ENCODE data around the gene STAM. TPM values are rescaled to one million over a fixed set of nuclear protein-coding genes. Genes with fewer than 3 reads are reported as not detected.

STAM gene
- total RNA-seq, 1 experiment from 2014 or later, result 29.3 TPM

DNA sequence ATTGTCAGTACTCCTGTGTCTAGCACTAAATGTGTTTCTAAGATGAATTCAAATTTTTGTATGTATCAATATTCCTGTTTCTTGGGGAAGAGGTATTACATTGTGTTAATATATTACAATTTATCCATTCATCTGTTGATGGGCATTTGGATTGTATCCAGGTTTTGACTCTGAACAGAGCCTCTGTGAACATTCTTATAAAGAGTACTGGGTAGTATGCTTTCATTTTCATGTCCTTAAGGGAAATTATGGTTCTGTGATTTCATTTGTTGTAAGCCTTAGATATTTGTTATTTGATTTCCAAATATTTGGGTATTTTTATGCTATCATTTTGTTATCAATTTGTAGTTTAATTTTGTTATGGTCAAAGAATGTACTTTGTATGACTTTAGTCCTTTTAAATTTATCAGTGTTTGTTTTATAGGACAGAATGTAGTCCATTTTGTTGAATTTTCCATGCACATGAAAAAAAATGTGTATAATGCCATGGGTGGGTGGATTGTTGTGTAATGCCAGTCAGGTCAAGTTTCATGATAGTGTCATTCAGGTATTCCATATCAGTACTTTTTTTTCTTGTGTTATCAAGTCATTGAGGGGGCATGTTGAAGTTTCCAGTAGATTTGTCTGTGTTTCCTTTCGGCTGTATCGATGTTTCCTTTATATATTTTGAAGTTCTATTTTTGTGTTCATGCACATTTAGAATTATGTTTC, 38.4 kb downstream of the STAM start:
- Mint-ChIP-seq H3K36me3 (ENCODE audit: insufficient read depth in 1 of 3, low read depth in 3 of 3) (no peaks in the 10 kb centered on the region; a peak in 1 of 7 replicates), H3K27me3 (ENCODE audit: low read depth) (no peaks in the 10 kb centered on the region), H3K27ac (peak overlapping the region in 1 of 3 experiments; percentile 27; a peak in 3 of 7 replicates), H3K4me1 (peaks cover 14 to 20% of the 10 kb centered on the region in 2 experiments), H3K4me3 (no peak overlapping the region), H3K9me3 (no peaks in the 10 kb centered on the region)
- Histone ChIP-seq H2BK5ac (ENCODE audit: insufficient read length, low read length) (no peak overlapping the region), H2BK12ac (ENCODE audit: insufficient read length, low read depth, low read length) (no peak overlapping the region), H4K91ac (ENCODE audit: insufficient read length, low read depth, low read length) (no peak overlapping the region), H2BK120ac (ENCODE audit: low read depth, low read length, poor library complexity, severe bottlenecking) (no peak overlapping the region), H3K79me2 (ENCODE audit: insufficient read depth, low read length) (no peaks in the 10 kb centered on the region; the same call in 1 of the 2 replicates), H3K9ac (ENCODE audit: extremely low read depth, insufficient read length, low read length) (no peak overlapping the region), H3K27ac (ENCODE audit: insufficient read length, low read depth, low read length) (no peak overlapping the region), H3K23me2 (ENCODE audit: insufficient read length, low read depth, low read length, poor library complexity, severe bottlenecking) (no peaks in the 10 kb centered on the region), H2BK20ac (ENCODE audit: low read depth, low read length, poor library complexity, severe bottlenecking) (no peak overlapping the region), H2BK15ac (ENCODE audit: low read depth, low read length) (no peak overlapping the region), H3K23ac (ENCODE audit: insufficient read length, low read depth, low read length) (no peak overlapping the region), H3K4me2 (ENCODE audit: insufficient read depth, insufficient read length, low read length) (no peak overlapping the region), H3K4me1 (ENCODE audit: insufficient read depth, low read length) (no peaks in the 10 kb centered on the region), H3T11ph (ENCODE audit: low read length) (no peak overlapping the region), H2AFZ (ENCODE audit: low read length) (no peak overlapping the region), H3K27me3 (ENCODE audit: insufficient read depth, low read length) (no peaks in the 10 kb centered on the region), H3K14ac (ENCODE audit: insufficient read depth, low read length) (no peak overlapping the region), H3K79me1 (ENCODE audit: insufficient read depth, low read depth, low read length, poor library complexity, severe bottlenecking) (peaks cover 9% of the 10 kb centered on the region), H3K9me3 (ENCODE audit: control insufficient read depth, low read depth, low read length) (no peaks in the 10 kb centered on the region), H3K18ac (ENCODE audit: insufficient read length, low read depth, low read length) (no peak overlapping the region), H3K4ac (ENCODE audit: low read depth, low read length) (no peak overlapping the region), H2AK5ac (ENCODE audit: insufficient read length, low read length) (no peak overlapping the region), H4K20me1 (ENCODE audit: control insufficient read depth, insufficient read depth, insufficient read length) (no peaks in the 10 kb centered on the region), H3K56ac (ENCODE audit: insufficient read length, low read depth, low read length) (no peak overlapping the region), H4K5ac (ENCODE audit: insufficient read length, low read depth, low read length) (no peak overlapping the region), H4K8ac (replicated peaks; ENCODE audit: insufficient read length, low read depth, low read length) (no peak overlapping the region)
- WGBS (ENCODE audit: extremely low coverage, insufficient read length, low lambda C conversion rate), result no CpG with 5 or more reads among the region's 2 CpGs
- no peak for DNase-seq
- no peak for TF ChIP-seq CTCF (conservative IDR thresholded peaks at IDR 0.05)

Measured in H9 (cell line).